HG03097 (cell line): ENCODE results near the gene ANTKMT.
A peak's percentile ranks its signal among the peaks of the same experiment; 100 is the strongest.
"Not testable (repeated sequence)": the region's sequence is repeated elsewhere in the genome, so short reads cannot be mapped to it uniquely, and the experiment has no call there.

Experiments used
- ATAC-seq: cut with Tn5 transposase; IDR thresholded peaks from one replicate; pipeline ENCODE4 v1.9.1; 2021; ENCODE audit not compliant: unreplicated experiment, low FRiP score

Gene ANTKMT

DNA sequence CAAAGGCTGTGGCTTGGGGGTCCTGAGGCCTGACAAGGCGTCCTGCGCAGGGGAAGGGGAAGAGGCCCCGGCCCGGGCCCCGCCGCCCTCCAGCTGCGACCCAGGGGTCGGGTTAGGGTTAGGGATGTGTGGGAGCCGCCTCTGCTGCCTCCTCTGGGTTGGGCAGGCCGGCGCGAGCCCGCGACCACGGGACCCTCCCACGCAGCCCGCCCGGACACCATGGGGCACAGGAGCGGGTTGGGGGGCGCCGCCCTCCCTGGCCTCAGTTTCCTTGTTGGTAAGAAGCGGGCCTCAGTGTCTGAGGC, 19.5 kb downstream of the ANTKMT start:
- peak; percentile 15 for ATAC-seq

GRCh38 chr16:740764-741505, 20.0 kb downstream of the ANTKMT start, which contains the start of gene CIAO3:
TSS of gene CIAO3 (minus strand) at chr16:740997. CDS start at chr16:740985, 12 bp downstream.
- peak; percentile 80 for ATAC-seq

DNA sequence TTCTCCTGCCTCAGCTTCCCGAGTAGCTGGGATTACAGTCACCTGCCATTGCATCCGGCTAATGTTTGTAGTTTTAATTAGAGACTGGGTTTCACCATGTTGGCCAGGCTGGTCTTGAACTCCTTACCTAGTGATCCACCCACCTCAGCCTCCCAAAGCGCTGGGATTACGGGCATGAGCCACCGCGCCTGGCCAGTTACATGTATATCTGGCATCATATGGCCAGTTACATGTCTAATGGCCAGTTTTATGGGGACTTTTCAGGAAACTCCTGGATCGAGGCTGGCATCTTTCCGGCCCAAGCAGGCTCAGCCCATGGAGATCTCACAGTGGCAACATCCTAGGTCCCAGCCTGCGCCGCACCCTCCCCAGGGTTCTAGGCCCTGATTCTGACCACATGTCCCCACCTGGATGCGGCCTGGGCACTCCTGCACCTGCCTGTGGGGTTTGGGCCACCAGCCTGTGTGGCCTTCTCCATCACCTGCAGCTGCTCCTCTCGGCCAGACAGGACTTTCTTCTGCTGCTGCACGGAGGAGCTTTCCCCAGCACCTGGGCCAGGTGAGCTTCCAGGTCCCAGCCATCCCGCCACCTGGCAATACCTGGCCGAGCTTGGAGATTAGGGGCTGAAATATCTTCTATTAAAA, 21.2 kb downstream of the ANTKMT start:
- no peak for ATAC-seq

GRCh38 chr16:742894-743293, 21.9 kb downstream of the ANTKMT start:
- ATAC-seq: not testable (repeated sequence)

- ATAC-seq: no peak
These were observed 23.0 kb downstream of the ANTKMT start for GRCh38 chr16:743794-744500.

DNA sequence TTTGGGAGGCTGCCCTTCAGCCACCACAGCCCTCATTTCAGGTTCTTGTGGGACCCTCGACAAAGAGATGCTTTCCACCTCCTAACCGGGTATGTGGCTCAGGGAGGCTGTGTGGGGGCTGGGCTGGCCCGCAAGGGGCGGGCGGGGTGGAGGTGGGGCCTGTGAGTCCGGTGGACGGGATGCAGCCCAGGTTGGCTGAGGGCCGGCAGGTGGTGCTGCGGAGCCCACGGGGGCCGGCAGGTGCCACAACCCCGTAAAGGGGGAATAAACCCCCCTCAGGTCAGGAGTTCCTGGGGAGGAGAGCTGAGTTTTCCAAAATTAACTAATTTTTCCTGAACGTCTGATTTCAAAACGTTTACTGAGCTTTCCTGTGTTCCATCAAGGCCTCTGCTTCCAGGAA, 24.8 kb downstream of the ANTKMT start:
- ATAC-seq: no peak

- ATAC-seq: no peak
These were observed 25.7 kb downstream of the ANTKMT start for GRCh38 chr16:746637-747036.

DNA sequence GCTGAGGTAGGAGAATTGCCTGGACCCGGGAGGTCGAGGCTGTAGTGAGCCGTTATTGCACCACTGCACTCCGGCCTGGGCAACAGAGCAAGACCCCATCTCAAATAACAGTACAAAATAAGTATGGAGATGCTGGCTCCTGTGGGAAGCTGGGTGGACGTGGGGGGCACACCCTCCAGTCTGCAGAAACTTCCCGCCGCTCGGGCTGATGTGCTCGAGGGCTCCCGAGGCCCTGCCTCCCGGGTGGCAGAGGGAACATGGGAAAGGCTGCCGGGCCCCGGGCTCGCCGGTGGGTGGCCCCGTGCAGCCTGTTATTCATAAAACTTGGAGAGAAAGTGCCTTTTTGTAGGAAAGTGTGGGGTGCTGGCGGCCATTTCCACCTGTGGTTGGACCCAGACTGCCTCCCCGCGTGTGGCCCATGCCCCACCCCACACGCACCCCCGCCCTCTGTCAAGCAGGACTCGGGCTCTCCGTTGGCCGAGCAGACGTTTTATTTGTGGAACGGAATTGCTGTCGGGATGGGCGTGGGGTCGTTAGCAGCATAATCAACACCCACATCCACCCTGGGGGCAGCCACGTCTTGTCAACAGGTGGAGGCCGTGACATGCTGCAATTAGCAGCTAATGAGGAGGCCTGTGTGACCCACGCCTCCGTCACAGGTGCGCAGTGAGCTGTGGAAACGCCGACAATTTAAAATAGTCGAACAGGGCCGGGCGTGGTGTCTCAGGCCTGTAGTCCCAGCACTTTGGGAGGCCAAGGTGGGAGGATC, 27.2 kb downstream of the ANTKMT start:
- ATAC-seq: no peak

- no peak for ATAC-seq
These were observed 28.1 kb downstream of the ANTKMT start for GRCh38 chr16:749010-749409.

- ATAC-seq: no peak
These were observed 29.5 kb downstream of the ANTKMT start for GRCh38 chr16:750485-750884.

GRCh38 chr16:751152-752006, 30.4 kb downstream of the ANTKMT start:
- no peak for ATAC-seq

- no peak for ATAC-seq
These were observed 31.0 kb downstream of the ANTKMT start for GRCh38 chr16:752007-752312.

DNA sequence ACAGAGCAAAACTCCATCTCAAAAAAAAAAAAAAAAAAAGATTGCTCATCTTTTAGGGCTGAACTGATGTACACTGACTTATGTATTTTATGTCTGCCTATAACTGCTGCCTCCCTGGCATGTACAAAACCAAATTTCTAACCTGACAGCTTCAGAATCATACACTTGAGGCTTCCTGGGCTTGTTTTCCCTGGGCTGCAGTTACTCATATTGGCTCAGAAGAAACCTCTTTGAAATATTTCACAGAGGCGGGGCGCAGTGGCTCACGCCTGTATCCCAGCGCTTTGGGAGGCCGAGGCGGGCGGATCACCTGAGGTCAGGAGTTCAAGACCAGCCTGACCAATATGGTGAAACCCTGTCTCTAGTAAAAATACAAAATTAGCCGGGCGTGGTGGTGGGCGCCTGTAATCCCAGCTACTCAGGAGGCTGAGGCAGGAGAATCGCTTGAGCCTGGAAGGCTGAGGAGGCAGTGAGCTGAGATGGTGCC, 33.2 kb downstream of the ANTKMT start:
- not testable (repeated sequence) for ATAC-seq

DNA sequence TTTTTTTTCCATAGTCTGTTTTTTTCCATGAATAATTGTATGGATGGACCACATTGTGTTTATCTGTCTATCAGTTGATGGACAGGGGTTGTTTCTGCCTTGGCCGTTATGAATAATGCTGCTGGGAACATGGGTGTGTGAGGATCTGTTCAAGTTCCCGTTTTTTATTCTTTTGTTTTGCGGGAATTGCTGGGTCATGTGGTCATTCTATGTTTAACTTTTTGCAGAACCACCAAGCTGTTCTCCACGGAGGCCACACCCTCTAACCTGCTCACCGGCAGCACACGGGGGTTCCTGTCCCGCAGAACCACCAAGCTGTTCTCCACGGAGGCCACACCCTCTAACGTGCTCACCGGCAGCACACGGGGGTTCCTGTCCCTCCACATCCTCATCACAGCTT, 33.7 kb downstream of the ANTKMT start:
- ATAC-seq: no peak

DNA sequence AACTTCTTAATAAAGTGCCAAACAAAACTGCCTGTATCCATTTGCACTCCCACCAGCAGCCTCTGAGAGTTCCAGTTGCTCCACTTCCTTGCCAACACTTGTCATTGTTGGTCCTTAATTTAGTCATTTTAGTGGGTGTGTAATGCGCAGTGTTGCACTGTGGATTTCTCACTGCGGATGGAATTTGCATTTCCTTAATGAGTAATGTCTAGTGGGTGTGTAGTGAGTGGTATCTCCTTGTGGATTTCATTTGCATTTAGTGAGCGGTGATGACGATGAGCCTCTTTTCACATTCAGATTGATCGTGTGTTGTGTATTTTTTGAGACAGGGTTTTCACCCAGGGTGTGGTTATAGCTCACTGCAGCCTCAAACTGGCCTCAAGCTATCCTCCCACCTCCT, 35.5 kb downstream of the ANTKMT start:
- no peak for ATAC-seq

DNA sequence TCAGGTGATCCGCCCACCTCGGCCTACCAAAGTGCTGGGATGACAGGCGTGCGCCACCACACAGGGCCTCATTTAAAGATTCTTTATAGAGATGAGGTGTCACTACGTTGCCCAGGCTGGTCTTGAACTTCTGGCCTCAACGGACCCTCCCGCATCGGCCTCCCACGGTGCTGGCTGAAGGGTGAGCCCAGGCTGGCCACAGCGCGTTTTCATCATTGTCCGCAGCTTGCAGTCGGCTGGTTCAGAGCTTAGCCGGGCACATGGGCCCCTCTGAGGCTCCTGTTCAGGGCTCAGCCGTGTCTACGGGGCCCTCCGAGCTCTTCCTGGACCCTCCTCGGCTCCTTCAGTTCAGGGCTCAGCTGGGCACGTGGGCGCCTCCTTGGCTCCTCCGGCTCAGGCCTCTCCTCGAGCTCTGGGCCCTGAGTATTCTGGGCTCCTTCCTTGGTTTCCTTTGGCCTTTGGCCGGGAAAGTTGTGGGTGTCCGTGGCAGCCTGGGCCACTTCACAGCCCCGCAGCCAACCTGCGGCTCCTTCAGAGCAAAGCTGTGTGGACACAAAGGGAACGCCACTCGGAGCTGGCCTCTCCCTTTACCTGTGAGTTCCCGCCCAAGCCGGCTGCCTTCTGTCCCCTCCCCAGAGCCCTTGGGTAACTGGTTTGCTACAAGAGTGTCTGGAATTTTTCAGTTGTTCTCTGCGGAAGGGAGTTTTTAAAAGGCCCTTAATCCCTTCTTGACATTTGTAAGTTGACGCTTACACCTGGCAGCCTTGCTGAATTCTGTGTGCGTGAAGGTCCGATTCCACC, 38.4 kb downstream of the ANTKMT start:
- ATAC-seq: no peak

DNA sequence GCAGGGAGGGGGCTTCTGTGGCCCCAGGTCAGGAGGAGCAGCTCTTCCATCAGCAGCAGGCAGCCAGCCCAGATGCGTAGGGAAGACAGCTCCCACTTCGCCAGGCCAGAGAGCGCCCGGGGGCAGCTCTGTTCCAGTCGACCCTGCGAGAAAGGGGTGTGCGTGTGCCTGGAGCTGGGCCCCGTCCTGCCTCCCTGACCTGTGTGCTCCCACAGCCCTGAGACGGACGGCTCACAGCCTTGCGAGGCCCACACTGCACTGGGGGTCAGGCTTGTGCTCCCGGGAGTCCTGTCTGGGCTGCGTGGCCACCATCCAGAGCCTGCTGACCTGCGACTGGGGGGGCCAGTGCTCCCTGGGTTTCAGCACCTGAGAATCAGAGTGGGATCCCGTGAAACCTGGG, 39.1 kb downstream of the ANTKMT start:
- no peak for ATAC-seq

DNA sequence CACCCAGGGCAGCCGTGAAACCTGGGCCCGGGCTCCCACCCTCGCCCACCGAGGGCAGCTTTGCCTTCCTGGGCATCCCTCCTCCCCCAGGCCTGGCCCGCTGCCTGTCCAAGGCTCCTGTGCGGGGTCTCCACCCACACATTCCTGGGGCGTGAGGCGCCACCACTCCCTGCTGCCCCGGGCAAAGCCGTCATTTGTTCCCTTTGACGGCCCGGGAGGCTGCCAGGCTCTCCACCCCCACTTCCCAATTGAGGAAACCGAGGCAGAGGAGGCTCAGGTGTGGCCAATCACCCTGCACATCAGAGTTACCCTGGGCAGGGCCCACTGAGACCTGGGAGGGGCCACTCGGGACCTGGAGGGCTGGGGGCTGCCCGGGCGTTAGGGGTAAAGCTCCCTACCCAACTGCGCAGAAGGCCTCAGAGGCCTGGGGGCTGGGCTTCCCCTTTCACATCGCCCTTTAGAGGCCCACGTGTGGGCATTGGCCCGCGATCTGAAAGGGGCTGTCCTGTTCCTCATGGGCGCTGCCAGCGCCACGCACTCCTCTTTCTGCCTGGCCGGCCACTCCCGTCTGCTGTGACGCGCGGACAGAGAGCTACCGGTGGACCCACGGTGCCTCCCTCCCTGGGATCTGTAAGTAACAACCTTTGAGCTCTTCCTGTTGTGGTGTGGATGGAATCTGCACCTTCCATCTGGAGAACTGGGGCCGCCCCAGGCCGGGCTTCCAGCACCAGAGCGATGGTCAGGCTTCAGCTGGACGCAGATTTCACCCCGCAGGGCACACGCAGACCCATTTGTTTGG, 39.8 kb downstream of the ANTKMT start, which contains the start of gene MSLN:
Gene MSLN, plus strand, starts transcription at position 190 of the 799 bp plus-strand sequence. CDS start 1,947 bp downstream, outside the sequence.
- ATAC-seq: no peak
